HG03354 (cell line): Measurements from ENCODE around the gene PRMT3.
"Not testable (repeated sequence)": the region's sequence is repeated elsewhere in the genome, so short reads cannot be mapped to it uniquely, and the experiment has no call there.

Experiments used
- ATAC-seq: cut with Tn5 transposase; IDR thresholded peaks from one replicate; pipeline ENCODE4 v1.9.1; 2021; ENCODE audit warnings: mild to moderate bottlenecking; ENCODE audit not compliant: unreplicated experiment, poor library complexity, severe bottlenecking

Gene PRMT3

DNA sequence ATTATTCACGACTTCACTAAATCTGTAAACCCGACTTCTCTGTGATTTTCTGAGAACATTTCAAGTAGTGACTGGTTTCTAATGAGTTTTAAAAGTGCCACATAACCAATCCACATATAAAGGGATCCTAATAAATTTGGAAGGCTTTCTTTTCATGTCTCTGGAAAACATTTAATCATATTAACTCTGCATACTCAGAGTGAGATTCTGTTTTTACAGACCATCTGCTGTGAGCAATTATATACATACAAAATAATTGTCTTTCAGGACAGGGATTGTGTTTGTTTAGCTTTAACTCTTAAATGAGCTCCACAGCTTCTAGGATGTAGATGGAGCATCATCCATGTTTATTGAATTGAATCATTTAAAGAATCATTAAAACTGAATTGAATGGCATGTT is 65.1 kb downstream of the PRMT3 start:
- ATAC-seq, result no peak

DNA sequence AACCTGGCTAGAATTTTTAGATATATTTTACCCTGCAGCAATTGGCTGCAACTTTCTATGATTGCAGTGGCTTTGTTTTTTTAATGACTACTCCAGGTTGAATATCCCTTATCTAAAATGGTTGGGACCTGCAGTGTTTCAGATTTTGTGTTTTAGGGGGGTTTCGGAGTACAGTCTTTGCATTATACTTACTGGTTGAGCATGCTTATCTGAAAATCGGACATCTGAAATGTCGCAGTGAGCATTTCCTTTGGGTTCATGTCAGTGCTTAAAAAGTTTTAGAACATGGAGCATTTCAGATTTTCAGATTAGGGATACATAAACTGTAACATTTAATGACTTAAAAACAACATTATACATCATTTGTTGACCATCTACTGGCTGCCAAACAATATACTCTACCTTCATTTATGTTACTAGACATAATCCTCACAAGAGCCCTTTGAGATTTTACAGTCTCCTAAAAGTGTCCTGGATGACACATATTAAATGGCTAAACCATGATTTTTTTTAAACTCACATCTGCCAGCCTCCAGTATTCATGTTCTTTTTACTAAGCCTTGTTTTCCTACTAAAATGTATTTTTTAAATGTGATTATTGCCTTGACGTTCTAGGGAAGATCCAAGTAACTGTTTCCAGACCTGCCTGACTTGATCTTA is 66.3 kb downstream of the PRMT3 start:
- no peak for ATAC-seq

- ATAC-seq, result no peak
These were observed 69.7 kb downstream of the PRMT3 start for GRCh38 chr11:20457001-20457799.

DNA sequence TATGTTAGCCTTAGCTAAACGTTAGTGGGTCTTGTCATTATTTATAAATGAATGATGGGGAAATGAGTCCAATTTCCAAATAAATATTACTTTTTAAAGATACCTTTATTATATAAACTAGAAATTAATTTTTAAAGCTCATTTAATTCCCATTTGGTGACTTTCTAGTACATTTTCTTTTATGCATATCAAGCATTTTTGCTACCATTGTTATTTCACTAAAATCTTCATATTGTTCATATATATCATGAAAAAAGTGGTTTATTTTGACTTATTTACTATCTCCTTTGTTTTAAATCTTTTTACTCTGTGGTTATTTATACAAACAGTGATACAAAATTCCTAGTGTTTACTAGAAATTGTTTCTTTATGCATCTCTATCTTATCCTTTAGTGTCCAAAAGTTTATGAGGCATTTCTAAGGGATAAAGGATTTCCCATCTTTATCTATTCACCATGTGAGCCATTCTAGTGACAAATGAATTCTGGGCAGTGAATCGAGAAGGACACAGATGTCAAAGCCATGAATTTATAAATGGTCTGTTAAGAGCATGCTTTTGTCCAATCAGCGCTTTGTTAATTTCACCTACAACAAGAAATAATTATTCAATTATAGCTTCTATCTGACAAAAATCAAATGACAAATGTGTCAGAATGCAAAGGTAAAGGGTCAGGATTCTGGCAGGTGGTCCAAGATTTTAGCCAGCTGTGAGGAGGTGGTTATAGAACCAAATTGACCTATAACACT is 70.6 kb downstream of the PRMT3 start:
- ATAC-seq, result no peak

DNA sequence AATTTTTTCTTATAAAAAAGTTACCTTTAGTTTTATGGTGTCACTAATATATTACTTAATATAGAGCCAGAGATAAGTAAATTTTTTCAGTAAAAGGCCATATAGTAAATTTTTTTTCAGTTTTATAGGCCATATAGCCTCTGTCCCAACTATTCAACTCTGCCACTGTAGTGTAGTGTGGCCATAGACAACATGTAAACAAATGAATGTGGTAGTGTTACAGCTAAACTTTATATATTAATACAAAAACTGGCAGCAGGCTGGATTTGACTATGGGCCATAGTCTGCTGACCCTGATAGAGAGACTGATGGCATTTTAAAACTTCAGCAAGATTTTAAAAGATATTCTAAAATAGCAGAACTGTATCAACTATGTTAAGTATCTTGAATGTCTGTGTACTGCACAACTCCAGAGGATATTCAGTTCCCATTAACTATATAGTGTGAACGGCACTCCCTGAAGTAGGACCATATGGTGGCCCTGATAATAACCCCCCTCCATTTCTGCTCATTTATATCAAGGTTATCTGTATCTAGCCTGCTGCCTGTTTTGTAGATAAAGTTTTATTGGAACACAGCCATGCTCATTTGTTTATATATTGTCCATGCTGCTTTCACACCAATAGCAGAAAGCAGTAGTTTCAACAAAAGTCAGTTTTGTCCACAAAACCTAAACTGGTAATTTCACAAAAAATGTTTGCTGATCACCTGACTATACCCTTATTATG is 71.6 kb downstream of the PRMT3 start:
- no peak for ATAC-seq

DNA sequence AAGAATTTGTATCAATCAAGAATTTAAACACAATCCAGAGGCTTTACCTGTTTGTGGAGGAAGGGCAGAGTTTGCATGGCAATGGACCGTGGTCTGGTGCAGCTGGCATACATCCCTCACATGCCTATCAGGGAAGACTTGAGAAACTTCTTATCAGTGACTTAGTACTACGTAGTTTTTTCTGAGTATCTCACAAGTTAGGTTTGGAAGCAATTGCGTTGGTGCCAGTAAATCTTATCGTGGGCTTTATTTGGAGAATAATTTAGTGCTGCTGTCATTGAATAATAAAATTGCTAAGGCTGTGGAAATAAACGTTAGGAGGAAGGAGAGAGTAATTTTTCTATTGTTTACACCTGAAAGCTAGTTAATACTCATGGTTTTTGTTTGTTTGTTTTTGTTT is 72.3 kb downstream of the PRMT3 start:
- ATAC-seq, result no peak

- ATAC-seq, result no peak
These were observed 77.0 kb downstream of the PRMT3 start for GRCh38 chr11:20464518-20464917.

GRCh38 chr11:20467487-20468185 is 80.1 kb downstream of the PRMT3 start:
- no peak for ATAC-seq

DNA sequence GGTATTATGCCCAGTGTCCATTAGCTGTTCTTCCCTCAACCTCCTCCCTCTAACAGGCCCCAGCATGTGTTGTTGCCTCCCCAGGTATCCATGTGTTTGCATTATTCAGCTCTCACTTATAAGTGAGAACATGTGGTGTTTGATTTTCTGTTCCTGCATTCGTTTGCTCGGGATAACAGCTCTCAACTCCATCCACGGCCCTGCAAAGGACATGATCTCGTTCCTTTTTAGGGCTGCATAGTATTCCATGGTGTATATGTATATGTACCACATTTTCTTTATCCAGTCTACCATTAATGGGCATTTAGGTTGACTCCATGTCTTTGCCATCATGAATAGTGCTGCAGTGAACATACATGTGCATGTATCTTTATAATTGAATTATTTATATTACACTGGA is 82.8 kb downstream of the PRMT3 start:
- ATAC-seq, result no peak

GRCh38 chr11:20471929-20472328 is 84.4 kb downstream of the PRMT3 start:
- not testable (repeated sequence) for ATAC-seq

DNA sequence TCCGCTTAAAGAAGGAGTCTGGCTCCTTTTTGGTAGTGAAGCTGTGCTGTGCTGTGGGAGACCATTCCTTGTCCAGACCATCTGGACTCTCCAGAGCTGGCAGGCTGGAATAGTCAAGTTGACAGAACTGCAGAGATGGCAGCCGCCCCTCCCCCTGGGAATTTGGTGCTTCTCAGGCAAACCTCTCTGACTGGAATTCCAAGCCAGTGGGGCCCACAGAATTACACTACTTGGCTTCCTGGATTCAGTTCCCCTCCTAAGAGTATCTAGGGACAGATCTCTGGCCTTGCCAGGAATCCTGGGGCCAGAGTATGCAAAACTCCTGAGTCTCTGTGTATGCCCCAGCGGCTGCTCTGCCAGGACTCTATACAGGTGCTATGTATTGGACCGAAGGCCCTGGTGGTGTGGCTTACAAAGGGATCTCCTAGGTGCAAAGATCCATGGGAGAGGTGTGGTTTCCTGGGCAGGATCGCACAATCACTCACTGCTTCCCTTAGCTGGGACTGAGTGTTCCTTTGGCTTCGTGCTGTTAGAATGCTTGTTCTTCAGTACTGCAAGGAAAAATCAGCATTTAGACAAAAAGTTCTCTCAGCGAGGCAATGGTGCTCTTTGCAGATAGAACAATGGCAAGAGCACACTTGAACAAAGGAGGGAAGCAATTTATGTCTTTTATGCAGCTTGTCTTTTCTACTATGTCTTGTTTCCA is 86.8 kb downstream of the PRMT3 start:
- no peak for ATAC-seq

GRCh38 chr11:20474882-20475517 is 87.5 kb downstream of the PRMT3 start:
- ATAC-seq, result no peak

GRCh38 chr11:20477418-20478090 is 90.0 kb downstream of the PRMT3 start:
- no peak for ATAC-seq

GRCh38 chr11:20479513-20479912 is 92.0 kb downstream of the PRMT3 start:
- ATAC-seq, result no peak

DNA sequence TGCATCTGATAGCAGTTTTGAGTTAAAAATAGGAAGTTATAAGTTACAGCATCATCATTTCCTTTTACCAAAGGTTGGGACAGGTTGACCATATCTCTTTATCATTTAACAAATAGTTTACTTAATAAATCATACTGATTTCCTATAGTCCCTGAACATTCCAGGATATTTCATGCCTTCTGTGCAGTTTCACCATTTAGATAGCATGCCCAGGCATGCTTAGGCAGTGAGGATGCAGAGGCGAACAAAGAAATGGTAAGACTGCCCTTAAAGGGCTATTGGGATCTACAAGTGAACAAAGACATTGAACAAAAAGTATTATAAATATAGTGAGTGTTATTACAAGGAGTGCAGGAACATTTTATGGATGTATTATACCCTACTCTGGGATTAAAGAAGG is 96.4 kb downstream of the PRMT3 start:
- no peak for ATAC-seq

- not testable (repeated sequence) for ATAC-seq
These were observed 96.9 kb downstream of the PRMT3 start for GRCh38 chr11:20484416-20484815.

GRCh38 chr11:20488352-20488751 is 100.8 kb downstream of the PRMT3 start:
- ATAC-seq, result no peak

DNA sequence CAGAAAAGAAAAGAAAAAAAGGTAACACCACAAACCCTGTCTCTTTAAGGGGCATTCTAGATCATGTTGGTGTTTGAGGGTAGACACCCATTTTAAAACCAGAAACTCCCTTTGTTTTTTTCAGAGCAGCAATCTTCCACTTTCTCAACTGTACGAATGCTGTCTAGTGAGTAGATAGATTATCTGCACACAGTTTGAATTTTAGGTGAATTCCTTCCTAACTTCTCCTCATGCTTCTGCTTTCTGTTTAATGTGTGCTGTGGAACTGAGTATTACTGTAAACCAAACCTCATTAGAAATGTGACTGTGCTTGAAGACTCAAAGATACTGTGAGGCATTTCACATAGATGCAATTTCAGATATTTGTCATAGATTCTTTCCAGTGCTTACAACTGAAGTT is 102.4 kb downstream of the PRMT3 start:
- peak; percentile 78 for ATAC-seq
